ENCODE data around the gene MORF4L2. TPM values are rescaled to one million over a fixed set of nuclear protein-coding genes. Genes with fewer than 3 reads are reported as not detected.

Gene MORF4L2
- total and polyA plus RNA-seq, 2 of the 8 experiments (the other 6 are each of a cell fraction or from before 2014, with no cell fraction given): 235 to 373 TPM

DNA sequence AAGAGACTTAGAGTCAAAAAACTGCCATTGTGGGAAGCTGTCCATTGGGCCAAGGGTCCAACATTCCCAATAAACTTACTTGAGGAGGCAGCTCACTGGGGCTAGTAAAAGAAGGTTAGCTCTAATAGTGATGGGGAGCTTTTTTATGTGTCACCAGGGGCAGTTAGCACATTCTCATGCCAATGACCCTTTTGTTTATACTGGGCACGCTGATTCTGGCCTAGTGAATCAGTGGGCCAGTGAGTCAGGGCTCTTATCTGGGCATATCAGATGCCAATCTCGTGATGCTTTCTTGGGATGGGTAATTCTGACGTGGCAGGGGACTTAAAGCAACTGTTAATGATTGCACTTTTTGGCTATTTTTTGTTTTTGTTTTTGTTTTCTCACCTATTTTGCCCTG, 29.9 kb downstream of the MORF4L2 start:
- Histone ChIP-seq H2BK15ac (ENCODE audit: low read length) (no peak overlapping the region), H4K8ac (ENCODE audit: extremely low read depth, insufficient read depth, low read length) (no peak overlapping the region), H3K4me3 (ENCODE audit: extremely low read depth in 1 of 4, insufficient read depth in 2 of 4, low read depth in 3 of 4, low read length in 4 of 4) (no peak overlapping the region), H3K23ac (ENCODE audit: insufficient read length) (no peak overlapping the region), H3K27ac (ENCODE audit: low read depth, low read length) (no peak overlapping the region), H4K20me1 (replicated peaks in 1 of 2; ENCODE audit: control insufficient read depth in 1 of 2, insufficient read depth in 2 of 2, low read length in 2 of 2) (no peaks in the 10 kb centered on the region), H3K4me2 (ENCODE audit: insufficient read depth in 1 of 2, low read depth in 2 of 2, low read length in 2 of 2) (no peak overlapping the region), H3K4me1 (replicated peaks in 1 of 4; ENCODE audit: control insufficient read depth in 3 of 4, insufficient read depth in 4 of 4, low read length in 3 of 4) (no peaks in the 10 kb centered on the region), H3K23me2 (ENCODE audit: low read depth, low read length) (no peaks in the 10 kb centered on the region), H3K14ac (ENCODE audit: insufficient read length) (no peak overlapping the region), H2BK120ac (replicated peaks; ENCODE audit: low read depth, low read length) (no peak overlapping the region), H3K9ac (replicated peaks in 1 of 4; ENCODE audit: extremely low read depth in 1 of 4, low read depth in 3 of 4, low read length in 3 of 4) (no peak overlapping the region), H2BK20ac (ENCODE audit: low read length) (no peak overlapping the region), H3K9me3 (ENCODE audit: insufficient read depth in 2 of 2, low read depth in 1 of 2, low read length in 1 of 2) (no peaks in the 10 kb centered on the region), H3K27me3 (replicated peaks in 1 of 4; ENCODE audit: control insufficient read depth in 3 of 4, extremely low read depth in 1 of 4, insufficient read depth in 3 of 4, low read length in 3 of 4) (no peaks in the 10 kb centered on the region), H2AK5ac (ENCODE audit: low read depth, low read length) (no peak overlapping the region), H2AFZ (ENCODE audit: low read length) (no peak overlapping the region), H4K5ac (ENCODE audit: insufficient read length, low read depth, low read length) (no peak overlapping the region), H4K91ac (replicated peaks; ENCODE audit: insufficient read length, low read length) (no peak overlapping the region), H3K79me1 (ENCODE audit: low read depth, low read length) (no peaks in the 10 kb centered on the region), H2BK5ac (ENCODE audit: low read depth, low read length) (no peak overlapping the region), H3K18ac (ENCODE audit: extremely low read depth, low read length) (no peak overlapping the region), H3K79me2 (ENCODE audit: control insufficient read depth in 1 of 2, insufficient read depth in 2 of 2, low read length in 2 of 2) (no peaks in the 10 kb centered on the region), H3K56ac (replicated peaks; ENCODE audit: insufficient read length, low read depth, low read length) (no peak overlapping the region), H2BK12ac (ENCODE audit: low read depth, low read length) (no peak overlapping the region), H3K4ac (replicated peaks; ENCODE audit: insufficient read length, low read depth, low read length) (no peak overlapping the region), H3K36me3 (ENCODE audit: control insufficient read depth in 2 of 4, insufficient read depth in 4 of 4, low read length in 3 of 4) (no peaks in the 10 kb centered on the region)
- FAIRE-seq (no peak), DNase-seq (ENCODE audit: low read depth in 1 of 2, low spot score in 2 of 2) (no peak)
- 86% methylated on average over 3 of the region's 3 CpGs; no CpG with 5 or more reads in 1 of the 2 experiments for WGBS, 2 experiments (ENCODE audit: extremely low coverage in 1 of 2, insufficient coverage in 1 of 2, insufficient read length in 1 of 2, insufficient replicate concordance in 2 of 2, low coverage in 1 of 2, low lambda C conversion rate in 2 of 2, missing lambda C conversion rate in 1 of 2)
- ChIA-PET POLR2A (ENCODE audit: partially characterized antibody) (interaction anchor here (1.6 kb wide), 1 partner anchor 29 kb away, joined by 6 read pairs; no protein-coding TSS in a partner anchor), CTCF (ENCODE audit: partially characterized antibody) (no interaction called here)
- TF ChIP-seq E2F6 (IDR thresholded peaks at IDR 0.05): no peak
- TF ChIP-seq NANOG (IDR thresholded peaks at IDR 0.05; ENCODE audit: insufficient read depth, low read depth, low read length, poor library complexity, severe bottlenecking): no peak
- no peak for TF ChIP-seq KDM5A (IDR thresholded peaks at IDR 0.05; ENCODE audit: low read length)
- TF ChIP-seq ATF2 (IDR thresholded peaks at IDR 0.05; ENCODE audit: low read length): no peak
